PC-9 (cell line): ENCODE results near the gene ZNF467. TPM values are rescaled to one million over a fixed set of nuclear protein-coding genes. Genes with fewer than 3 reads are reported as not detected.

Source experiments
- BruUV-seq: library from RNA; stranded (reverse); fragments of 400-500 nt; replicated peaks from 2 replicates; lab custom pipeline; 2021; lab: Mats Ljungman, UMichigan
- CTCF ChIA-PET: fragments of 300-600 bp; sonication (Branson Sonifier 250); formaldehyde crosslinking; loops from one replicate; lab custom pipeline; 2022; ENCODE audit warnings: antibody characterized with exemption; lab: Charles Lee
- POLR2A ChIA-PET: fragments of 300-600 bp; sonication (Branson Sonifier 250); formaldehyde crosslinking; loops from one replicate; lab custom pipeline; 2022; ENCODE audit warnings: antibody characterized with exemption; ENCODE audit not compliant: unreplicated experiment; lab: Charles Lee
- DNase-seq, 2 experiments: peaks; one replicate each; pipeline versions ENCODE4 v3.0.0 to v3.0.0-alpha.2; 2015 to 2022; ENCODE audit warnings: mixed read lengths in 1 of 2
- H2AFZ ChIP-seq: fragments of 200-600 bp; sonication (generic); 2 replicates; pipeline ENCODE4 v1.8.1; 2017; ENCODE audit warnings: antibody characterized with exemption
- H3F3A ChIP-seq: fragments of 200-600 bp; sonication (generic); 2 replicates; pipeline ENCODE4 v1.8.1; 2017; ENCODE audit warnings: antibody characterized with exemption, mild to moderate bottlenecking, low read depth; ENCODE audit not compliant: insufficient read depth
- H3K27ac ChIP-seq: fragments of 200-600 bp; sonication (generic); 2 replicates; pipeline ENCODE4 v1.6.1; 2016; ENCODE audit warnings: mixed run types
- H3K27me3 ChIP-seq: fragments of 200-600 bp; sonication (generic); 2 replicates; pipeline ENCODE4 v1.6.1; 2016; ENCODE audit warnings: low read depth, mixed run types; ENCODE audit not compliant: insufficient read depth
- H3K36me3 ChIP-seq: fragments of 200-600 bp; sonication (generic); 2 replicates; pipeline ENCODE4 v1.6.1; 2016; ENCODE audit warnings: low read depth, mixed run types
- H3K4me1 ChIP-seq: fragments of 200-600 bp; sonication (generic); replicated peaks from 2 replicates; pipeline ENCODE4 v1.6.1; 2016; ENCODE audit warnings: mixed run types; ENCODE audit not compliant: insufficient read depth
- H3K4me2 ChIP-seq: fragments of 200-600 bp; sonication (generic); 2 replicates; pipeline ENCODE4 v1.6.1; 2017; ENCODE audit warnings: mixed run types
- H3K4me3 ChIP-seq: fragments of 200-600 bp; sonication (generic); 2 replicates; pipeline ENCODE4 v1.6.1; 2016; ENCODE audit warnings: mixed run types
- H3K79me2 ChIP-seq: fragments of 200-600 bp; sonication (generic); 2 replicates; pipeline ENCODE4 v1.6.1; 2017; ENCODE audit warnings: low read depth, mixed run types
- H3K9me2 ChIP-seq: fragments of 200-600 bp; sonication (generic); 2 replicates; pipeline ENCODE4 v1.8.1; 2017; ENCODE audit warnings: mild to moderate bottlenecking; ENCODE audit not compliant: insufficient read depth
- H3K9me3 ChIP-seq: fragments of 200-600 bp; sonication (generic); 2 replicates; pipeline ENCODE4 v1.8.1; 2016; ENCODE audit warnings: low read depth; ENCODE audit not compliant: insufficient read depth
- H4K20me1 ChIP-seq: fragments of 200-600 bp; sonication (generic); 2 replicates; pipeline ENCODE4 v1.8.1; 2017; ENCODE audit not compliant: insufficient read depth
- EZH2 ChIP-seq: fragments of 200-600 bp; sonication (generic); IDR thresholded peaks from 2 replicates; pipeline ENCODE4 v1.8.0; 2017; ENCODE audit warnings: antibody characterized with exemption, low read depth
- intact Hi-C: fragments of 100-400 bp; cut with micrococcal nuclease; formaldehyde crosslinking; loops from one replicate; pipeline ENCODE4 v1.10.0; 2022; ENCODE audit not compliant: unreplicated experiment
- total RNA-seq: library from RNA; stranded (reverse); gene quantifications from 2 replicates; pipeline ENCODE4 v1.2.3, GENCODE V29; 2021
- TF ChIP-seq, protein P1 (sequence below): fragments of 200-600 bp; sonication (generic); conservative IDR thresholded peaks from 2 replicates; pipeline ENCODE4 v1.6.1; 2017; ENCODE audit warnings: mixed run types, antibody characterized with exemption, mild to moderate bottlenecking, moderate library complexity

The ZNF467 gene
- total RNA-seq, 1 experiment from 2014 or later = 6.6 TPM

DNA sequence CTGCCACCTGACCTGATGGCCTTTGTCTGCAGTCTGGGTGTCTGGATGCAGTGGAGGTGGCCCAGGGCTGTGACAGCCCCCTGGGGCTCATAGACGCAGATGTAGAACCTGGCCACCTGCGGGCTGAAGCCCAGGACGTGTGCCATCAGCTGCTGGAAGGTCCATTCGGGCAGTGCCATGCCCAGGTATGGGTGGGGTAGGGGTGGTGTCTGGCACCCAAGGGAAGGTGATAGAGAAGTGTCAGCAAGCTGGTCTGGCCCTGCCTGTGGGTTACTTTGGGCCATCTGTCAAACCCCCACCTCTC is 6.1 kb upstream of the ZNF467 start:
- Histone ChIP-seq H3K4me3 (no peak overlapping the region), H3K79me2 (no peaks in the 10 kb centered on the region), H3K4me2 (no peak overlapping the region), H3K9me2 (no peaks in the 10 kb centered on the region), H3K36me3 (no peaks in the 10 kb centered on the region), H2AFZ (no peak overlapping the region), H3K27ac (no peak overlapping the region), H4K20me1 (0 out of 2 replicates have a peak, but pooled peaks cover 3% of the 10 kb centered on the region), H3F3A (peaks cover 5% of the 10 kb centered on the region; the same call in 1 of the 2 replicates), H3K27me3 (peaks cover 34% of the 10 kb centered on the region), H3K4me1 (no peaks in the 10 kb centered on the region), H3K9me3 (no peaks in the 10 kb centered on the region)
- DNase-seq = no peak
- TF ChIP-seq EZH2 = no peak
- TF ChIP-seq, protein P1, sequence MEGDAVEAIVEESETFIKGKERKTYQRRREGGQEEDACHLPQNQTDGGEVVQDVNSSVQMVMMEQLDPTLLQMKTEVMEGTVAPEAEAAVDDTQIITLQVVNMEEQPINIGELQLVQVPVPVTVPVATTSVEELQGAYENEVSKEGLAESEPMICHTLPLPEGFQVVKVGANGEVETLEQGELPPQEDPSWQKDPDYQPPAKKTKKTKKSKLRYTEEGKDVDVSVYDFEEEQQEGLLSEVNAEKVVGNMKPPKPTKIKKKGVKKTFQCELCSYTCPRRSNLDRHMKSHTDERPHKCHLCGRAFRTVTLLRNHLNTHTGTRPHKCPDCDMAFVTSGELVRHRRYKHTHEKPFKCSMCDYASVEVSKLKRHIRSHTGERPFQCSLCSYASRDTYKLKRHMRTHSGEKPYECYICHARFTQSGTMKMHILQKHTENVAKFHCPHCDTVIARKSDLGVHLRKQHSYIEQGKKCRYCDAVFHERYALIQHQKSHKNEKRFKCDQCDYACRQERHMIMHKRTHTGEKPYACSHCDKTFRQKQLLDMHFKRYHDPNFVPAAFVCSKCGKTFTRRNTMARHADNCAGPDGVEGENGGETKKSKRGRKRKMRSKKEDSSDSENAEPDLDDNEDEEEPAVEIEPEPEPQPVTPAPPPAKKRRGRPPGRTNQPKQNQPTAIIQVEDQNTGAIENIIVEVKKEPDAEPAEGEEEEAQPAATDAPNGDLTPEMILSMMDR = no peak
- ChIA-PET CTCF (no interaction called here), POLR2A (no interaction called here)
- BruUV-seq = no TSS peak
- intact Hi-C loops = no loop called here

DNA sequence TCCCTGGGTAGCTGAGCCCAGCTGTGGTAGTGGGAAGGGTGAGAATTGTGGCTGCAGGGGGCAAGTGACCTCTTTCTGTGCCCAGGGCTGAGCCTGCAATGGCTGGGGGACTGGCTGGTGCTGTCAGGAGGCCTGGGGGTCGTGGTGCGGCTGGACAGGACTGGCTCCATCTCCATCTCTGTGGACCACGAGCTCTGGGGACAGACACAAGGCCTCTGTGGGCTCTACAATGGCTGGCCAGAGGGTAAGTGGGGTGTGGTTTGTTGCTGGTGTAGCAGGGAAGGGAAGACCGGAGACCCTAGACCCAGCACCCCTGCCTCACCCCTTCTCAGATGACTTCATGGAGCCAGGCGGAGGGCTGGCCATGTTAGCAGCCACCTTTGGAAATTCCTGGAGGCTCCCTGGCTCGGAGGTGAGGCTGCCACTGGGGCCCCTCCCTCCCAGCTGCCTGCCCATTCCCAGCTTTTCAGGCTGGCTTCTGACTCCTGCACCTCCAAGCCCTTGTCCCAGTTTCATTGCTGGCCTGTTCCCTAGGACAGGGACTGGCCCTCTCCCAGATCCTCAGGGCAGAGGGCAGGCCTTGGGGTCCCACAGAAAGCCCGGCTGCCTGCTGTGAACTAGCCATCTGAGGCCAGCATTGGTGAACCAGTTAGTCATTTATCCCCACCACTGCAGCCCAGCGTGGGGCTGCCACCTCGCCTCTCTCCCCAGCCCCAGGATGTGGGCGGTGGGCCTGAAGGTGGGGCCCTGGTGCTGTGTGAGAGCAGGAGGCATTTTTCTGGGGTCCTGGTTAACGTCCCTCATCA is 5.5 kb upstream of the ZNF467 start:
- 0 out of 2 replicates have a peak, but pooled peaks cover 3% of the 10 kb centered on the region for H4K20me1 ChIP-seq
- H3F3A ChIP-seq = peaks cover 8% of the 10 kb centered on the region; the same call in 1 of the 2 replicates
- no peak overlapping the region for H3K4me2 ChIP-seq
- CTCF ChIA-PET = interaction anchor here (0.6 kb wide), 1 partner anchor 28 kb away, joined by 3 read pairs; no protein-coding TSS in a partner anchor
- H2AFZ ChIP-seq = no peak overlapping the region
- no TSS peak for BruUV-seq
- no peaks in the 10 kb centered on the region for H3K9me3 ChIP-seq
- H3K9me2 ChIP-seq = no peaks in the 10 kb centered on the region
- H3K27me3 ChIP-seq = peaks cover 35% of the 10 kb centered on the region
- no peaks in the 10 kb centered on the region for H3K36me3 ChIP-seq
- POLR2A ChIA-PET = interaction anchor here (0.6 kb wide), 2 partner anchors 33 to 416 kb away, joined by 3 to 4 read pairs; no protein-coding TSS in a partner anchor
- H3K27ac ChIP-seq = no peak overlapping the region
- no peaks in the 10 kb centered on the region for H3K4me1 ChIP-seq
- TF ChIP-seq, protein P1 = no peak
- no peak for TF ChIP-seq EZH2
- H3K79me2 ChIP-seq = no peaks in the 10 kb centered on the region
- DNase-seq = no peak
- intact Hi-C loops = no loop called here
- no peak overlapping the region for H3K4me3 ChIP-seq

DNA sequence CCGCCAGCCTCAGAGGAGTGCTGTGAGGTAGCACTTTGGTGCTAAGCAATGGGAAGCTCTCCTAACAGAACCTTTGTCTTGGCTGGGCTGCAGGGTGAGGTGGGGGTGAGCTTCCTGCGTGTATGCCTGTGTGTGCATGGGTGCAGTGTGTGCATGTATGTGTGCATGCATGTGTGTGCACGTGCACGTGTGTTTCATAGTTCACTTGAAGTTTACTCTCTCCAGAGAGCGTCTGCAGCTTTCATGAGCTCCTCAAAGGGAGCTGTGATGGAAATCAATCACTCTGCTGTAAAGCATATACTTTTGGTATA is 4.9 kb upstream of the ZNF467 start:
- no peak overlapping the region for H3K27ac ChIP-seq
- no peak overlapping the region for H2AFZ ChIP-seq
- ChIA-PET POLR2A (interaction anchor here (0.6 kb wide), 1 partner anchor 417 kb away, joined by 3 read pairs; no protein-coding TSS in a partner anchor), CTCF (interaction anchor here (0.6 kb wide), 1 partner anchor 27 kb away, joined by 3 read pairs; no protein-coding TSS in a partner anchor)
- no peak overlapping the region for H3K4me3 ChIP-seq
- intact Hi-C loops = no loop called here
- H3K9me3 ChIP-seq = no peaks in the 10 kb centered on the region
- no peaks in the 10 kb centered on the region for H3K36me3 ChIP-seq
- 0 out of 2 replicates have a peak, but pooled peaks cover 3% of the 10 kb centered on the region for H4K20me1 ChIP-seq
- no TSS peak for BruUV-seq
- no peaks in the 10 kb centered on the region for H3K79me2 ChIP-seq
- no peaks in the 10 kb centered on the region for H3K4me1 ChIP-seq
- peaks cover 38% of the 10 kb centered on the region for H3K27me3 ChIP-seq
- no peaks in the 10 kb centered on the region for H3K9me2 ChIP-seq
- H3F3A ChIP-seq = peaks cover 8% of the 10 kb centered on the region; the same call in 1 of the 2 replicates
- no peak for DNase-seq
- TF ChIP-seq EZH2 = no peak
- TF ChIP-seq, protein P1 = no peak
- no peak overlapping the region for H3K4me2 ChIP-seq
